ENCODE data around the gene COQ8A.

Gene COQ8A

GRCh38 chr1:226972931-226973330 is 32.8 kb downstream of the COQ8A start:
- TF ChIP-seq CTCF (conservative IDR thresholded peaks at IDR 0.05; ENCODE audit: low read depth, low read length), result no peak
- DNase-seq (ENCODE audit: low read depth), result no peak
- H3K4me3 ChIP-seq (ENCODE audit: low read length), result no peak overlapping the region

GRCh38 chr1:226973371-226973897 is 33.3 kb downstream of the COQ8A start:
- no peak overlapping the region for H3K4me3 ChIP-seq (ENCODE audit: low read length)
- TF ChIP-seq CTCF (conservative IDR thresholded peaks at IDR 0.05; ENCODE audit: low read depth, low read length), result no peak
- DNase-seq (ENCODE audit: low read depth), result no peak

GRCh38 chr1:226973898-226974543 is 33.9 kb downstream of the COQ8A start:
- H3K4me3 ChIP-seq (ENCODE audit: low read length), result no peak overlapping the region
- DNase-seq (ENCODE audit: low read depth), result no peak
- TF ChIP-seq CTCF (conservative IDR thresholded peaks at IDR 0.05; ENCODE audit: low read depth, low read length), result no peak

GRCh38 chr1:226974544-226975258 is 34.6 kb downstream of the COQ8A start:
- no peak for DNase-seq (ENCODE audit: low read depth)
- TF ChIP-seq CTCF (conservative IDR thresholded peaks at IDR 0.05; ENCODE audit: low read depth, low read length), result no peak
- H3K4me3 ChIP-seq (ENCODE audit: low read length), result no peak overlapping the region

- no peak for TF ChIP-seq CTCF (conservative IDR thresholded peaks at IDR 0.05; ENCODE audit: low read depth, low read length)
- DNase-seq (ENCODE audit: low read depth), result no peak
- H3K4me3 ChIP-seq (ENCODE audit: low read length), result no peak overlapping the region
These were observed 35.5 kb downstream of the COQ8A start for GRCh38 chr1:226975259-226976250.

GRCh38 chr1:226976276-226976977 is 36.3 kb downstream of the COQ8A start:
- no peak for DNase-seq (ENCODE audit: low read depth)
- TF ChIP-seq CTCF (conservative IDR thresholded peaks at IDR 0.05; ENCODE audit: low read depth, low read length), result no peak
- no peak overlapping the region for H3K4me3 ChIP-seq (ENCODE audit: low read length)

All from retinal pigment epithelial cell (primary cell).